Activated gamma-delta T cell (primary cell): Measurements from ENCODE around the gene IGLL5.

Source experiments
- DNase-seq: peaks from one replicate; lab custom pipeline; 2025; lab: John Stamatoyannopoulos, UW

Gene IGLL5

DNA sequence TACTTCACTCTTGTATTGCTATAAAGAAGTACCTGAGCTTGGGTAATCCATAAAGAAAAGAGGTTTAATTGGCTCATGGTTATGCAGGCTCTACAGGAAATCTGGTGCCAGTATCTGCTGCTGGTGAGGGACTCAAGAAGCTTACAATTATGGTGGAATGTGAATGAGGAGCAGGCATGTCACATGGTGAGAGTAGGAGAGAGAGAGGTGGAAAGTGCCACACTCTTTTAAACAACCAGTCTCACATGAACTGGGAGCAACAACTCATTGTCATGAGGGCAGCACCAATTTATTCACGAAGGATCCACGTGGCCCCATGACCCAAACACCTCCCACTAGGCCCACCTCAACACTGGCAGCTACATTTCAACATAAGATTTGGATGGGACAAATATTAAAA lies 24.6 kb upstream of the IGLL5 start:
- no peak for DNase-seq

- no peak for DNase-seq
Observed at GRCh38 chr22:22865311-22866072, 22.1 kb upstream of the IGLL5 start.

- no peak for DNase-seq
Observed at GRCh38 chr22:22866381-22867111, 21.1 kb upstream of the IGLL5 start.

DNA sequence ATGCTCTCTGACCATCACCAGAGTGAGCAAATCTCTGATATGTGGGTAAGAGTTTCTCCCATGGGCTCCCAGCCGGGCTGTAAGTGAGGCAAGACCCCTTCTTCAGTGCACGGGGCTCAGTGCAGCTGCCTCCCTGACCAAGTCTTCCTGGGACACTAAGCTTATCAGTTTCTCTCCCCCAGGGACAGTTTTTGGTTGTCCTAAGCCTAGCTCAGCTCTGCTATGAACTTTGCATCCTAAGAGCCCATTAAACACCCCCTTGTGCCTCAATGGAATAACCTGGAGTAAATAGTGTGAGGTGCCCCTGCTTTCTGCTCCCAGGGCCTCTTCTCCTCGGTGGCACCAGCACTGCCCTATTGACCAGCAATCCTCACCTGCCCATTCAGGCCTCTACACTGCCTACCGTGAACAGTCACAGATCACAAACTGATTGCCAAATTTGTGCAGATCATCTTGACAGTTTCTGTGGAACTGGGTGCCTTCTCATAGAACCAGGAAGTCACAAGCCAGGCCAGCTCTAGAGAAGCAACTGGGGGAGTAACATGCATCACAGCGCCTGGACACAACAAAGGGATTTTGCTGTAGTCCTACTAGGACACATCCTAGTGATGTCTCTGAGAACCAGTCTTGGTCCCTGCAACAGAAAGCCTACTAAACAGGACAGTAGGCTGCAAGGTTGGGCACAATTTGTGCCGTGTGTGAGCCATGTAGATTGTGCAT lies 19.5 kb upstream of the IGLL5 start:
- no peak for DNase-seq

DNA sequence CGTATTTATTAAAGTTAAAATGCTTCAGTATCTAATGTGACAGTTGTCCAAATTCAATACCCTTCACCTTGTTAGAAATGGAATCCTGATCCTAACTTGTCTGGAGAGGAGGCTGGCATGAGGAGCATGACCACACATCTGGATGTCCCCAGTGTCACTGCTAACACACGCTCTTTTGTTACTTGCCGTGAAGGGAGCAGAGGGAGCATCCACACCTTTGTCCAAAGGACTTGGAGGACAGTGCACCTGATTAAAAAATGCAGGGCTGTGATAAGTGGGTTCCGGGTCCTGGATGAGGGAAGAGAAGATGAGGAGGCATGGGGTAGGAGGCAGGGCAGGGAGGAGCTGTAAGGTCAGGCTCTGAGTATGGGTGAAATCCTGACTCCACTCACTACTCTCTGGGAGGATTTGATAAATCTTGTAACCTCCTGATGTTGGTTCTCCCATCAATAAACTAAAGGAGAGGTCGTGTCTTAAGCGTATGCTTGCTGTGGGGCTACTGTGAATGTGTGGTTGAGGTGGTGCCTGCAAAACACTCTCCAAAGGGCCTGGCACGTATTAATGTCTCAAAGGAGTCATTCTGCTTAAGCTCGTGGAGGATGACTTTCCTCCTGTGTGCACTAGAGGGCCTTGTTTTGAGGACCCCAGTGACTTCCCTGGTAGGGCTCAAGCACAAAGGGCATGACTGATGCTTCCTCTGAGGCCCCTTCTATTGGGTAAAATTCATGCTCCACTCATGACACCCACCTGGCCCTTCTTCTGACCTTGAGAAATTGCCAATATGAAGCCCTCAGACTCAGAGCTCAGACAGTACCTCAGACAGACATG lies 16.8 kb upstream of the IGLL5 start:
- no peak for DNase-seq

DNA sequence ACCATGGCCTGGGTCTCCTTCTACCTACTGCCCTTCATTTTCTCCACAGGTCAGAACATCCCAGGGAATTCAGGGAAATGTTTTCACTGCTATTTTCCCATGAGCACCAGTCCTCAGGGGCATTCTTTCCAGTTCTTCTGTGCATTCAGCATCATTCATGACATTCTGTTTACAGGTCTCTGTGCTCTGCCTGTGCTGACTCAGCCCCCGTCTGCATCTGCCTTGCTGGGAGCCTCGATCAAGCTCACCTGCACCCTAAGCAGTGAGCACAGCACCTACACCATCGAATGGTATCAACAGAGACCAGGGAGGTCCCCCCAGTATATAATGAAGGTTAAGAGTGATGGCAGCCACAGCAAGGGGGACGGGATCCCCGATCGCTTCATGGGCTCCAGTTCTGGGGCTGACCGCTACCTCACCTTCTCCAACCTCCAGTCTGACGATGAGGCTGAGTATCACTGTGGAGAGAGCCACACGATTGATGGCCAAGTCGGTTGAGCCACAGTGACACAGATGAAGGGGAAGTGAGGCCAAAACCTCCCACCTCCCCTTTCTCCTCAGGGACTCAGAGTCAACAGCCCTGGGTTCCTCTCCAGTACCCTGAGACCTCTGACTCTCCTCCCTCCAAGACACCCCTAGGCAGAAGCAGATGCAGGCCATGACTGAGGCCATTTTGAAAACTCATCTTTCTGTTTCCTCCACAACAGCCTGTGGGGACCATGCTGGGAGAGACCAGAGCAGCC lies 15.9 kb upstream of the IGLL5 start:
- DNase-seq: no peak

- DNase-seq: no peak
Observed at GRCh38 chr22:22872722-22873708, 14.6 kb upstream of the IGLL5 start.

- DNase-seq: peak; percentile 27
Observed at GRCh38 chr22:22877523-22878210, 9.9 kb upstream of the IGLL5 start.

DNA sequence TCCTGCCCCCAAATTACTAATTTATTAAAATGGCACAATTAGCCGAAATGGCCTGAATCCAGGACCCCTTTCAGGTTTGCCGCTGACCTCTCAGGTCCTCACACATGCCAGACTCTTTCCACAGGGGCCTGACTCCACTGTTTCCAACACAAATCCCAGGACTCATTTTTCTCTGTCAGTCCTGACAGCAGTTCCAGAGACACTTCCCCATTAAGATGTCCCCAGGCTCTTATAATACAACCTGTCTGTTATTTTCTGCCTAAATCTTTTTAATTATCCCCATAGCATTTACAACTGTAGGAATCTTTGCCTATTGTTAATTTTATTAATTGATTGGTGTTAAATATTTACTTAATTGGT lies 9.4 kb upstream of the IGLL5 start:
- no peak for DNase-seq

- no peak for DNase-seq
Observed at GRCh38 chr22:22878801-22879674, 8.6 kb upstream of the IGLL5 start.

DNA sequence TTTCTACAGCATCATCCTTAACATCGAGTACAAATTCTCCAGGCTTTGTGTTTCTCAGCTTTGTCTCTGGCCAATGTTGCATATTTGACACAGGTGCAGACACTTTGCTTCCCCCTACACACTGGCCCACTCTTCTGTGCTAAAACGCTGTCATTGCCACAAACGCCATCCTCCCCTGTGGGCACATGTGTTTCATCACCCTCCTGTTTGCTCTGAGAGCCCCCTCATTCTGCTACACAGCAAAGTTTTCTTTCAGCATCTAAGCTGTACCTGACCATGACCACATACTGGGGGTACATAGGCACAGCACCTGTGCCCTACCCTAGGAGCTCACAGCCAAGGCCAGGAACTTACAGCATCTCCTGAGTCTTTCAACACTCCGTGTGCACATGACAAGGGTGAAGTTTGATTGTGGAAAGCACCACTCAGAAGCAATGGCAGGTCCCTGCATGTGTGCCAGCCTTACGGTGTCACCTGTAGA lies 7.9 kb upstream of the IGLL5 start:
- DNase-seq: no peak

- DNase-seq: no peak
Observed at GRCh38 chr22:22880645-22881044, 7.0 kb upstream of the IGLL5 start.

GRCh38 chr22:22881116-22882000 lies 6.3 kb upstream of the IGLL5 start:
- no peak for DNase-seq

GRCh38 chr22:22882033-22882717 lies 5.4 kb upstream of the IGLL5 start:
- no peak for DNase-seq

- DNase-seq: no peak
Observed at GRCh38 chr22:22883090-22883727, 4.4 kb upstream of the IGLL5 start.
